HG03095 (cell line): Measurements from ENCODE around the gene TGFB1I1.
"Not testable (repeated sequence)": the region's sequence is repeated elsewhere in the genome, so short reads cannot be mapped to it uniquely, and the experiment has no call there.

Experiments
- ATAC-seq: cut with Tn5 transposase; IDR thresholded peaks from one replicate; pipeline ENCODE4 v1.9.1; 2021; ENCODE audit warnings: moderate library complexity; ENCODE audit not compliant: unreplicated experiment

Gene TGFB1I1

DNA sequence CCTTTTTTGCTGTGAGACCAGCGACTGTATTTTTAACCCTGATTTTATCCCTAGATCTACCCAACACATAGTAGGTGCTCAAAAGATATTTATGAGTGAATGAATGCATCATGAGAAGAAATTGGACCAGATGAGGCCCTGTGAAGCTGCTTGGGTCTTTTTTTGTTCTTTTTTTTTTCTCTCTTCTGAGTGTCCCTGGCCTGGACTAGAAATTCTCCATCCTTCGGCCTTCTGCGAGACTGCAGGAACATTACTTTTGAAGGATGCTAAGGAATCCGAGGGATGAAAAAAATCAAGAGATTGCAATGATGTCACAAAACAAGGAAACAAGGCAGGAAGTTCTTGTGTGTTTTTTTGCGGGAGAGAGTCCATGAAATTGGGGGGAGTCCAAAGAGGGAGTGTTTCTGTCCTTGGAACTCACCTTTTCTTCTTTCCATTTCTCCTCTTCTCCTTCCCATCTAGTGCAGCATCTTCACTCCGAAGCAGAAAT lies 36.8 kb downstream of the TGFB1I1 start:
- ATAC-seq, result no peak

DNA sequence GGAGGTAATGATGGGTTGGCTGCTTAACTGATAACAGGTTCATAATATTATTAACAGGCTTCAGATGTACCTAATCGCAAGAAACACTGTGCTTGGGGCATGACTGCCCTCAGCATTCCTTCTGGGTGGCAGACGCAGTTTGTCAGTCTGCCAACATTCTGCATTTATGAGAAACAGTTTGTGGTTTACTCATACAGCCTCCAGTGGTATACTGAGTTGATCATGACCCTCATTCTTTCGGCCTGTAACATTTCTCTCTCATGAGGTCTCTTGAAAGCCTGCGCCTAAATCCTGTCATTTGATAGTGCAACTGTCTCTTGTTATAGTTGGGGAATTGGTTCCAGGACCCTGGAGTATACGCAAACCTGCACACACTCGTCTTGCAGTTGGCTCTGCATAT lies 41.2 kb downstream of the TGFB1I1 start:
- ATAC-seq, result no peak

DNA sequence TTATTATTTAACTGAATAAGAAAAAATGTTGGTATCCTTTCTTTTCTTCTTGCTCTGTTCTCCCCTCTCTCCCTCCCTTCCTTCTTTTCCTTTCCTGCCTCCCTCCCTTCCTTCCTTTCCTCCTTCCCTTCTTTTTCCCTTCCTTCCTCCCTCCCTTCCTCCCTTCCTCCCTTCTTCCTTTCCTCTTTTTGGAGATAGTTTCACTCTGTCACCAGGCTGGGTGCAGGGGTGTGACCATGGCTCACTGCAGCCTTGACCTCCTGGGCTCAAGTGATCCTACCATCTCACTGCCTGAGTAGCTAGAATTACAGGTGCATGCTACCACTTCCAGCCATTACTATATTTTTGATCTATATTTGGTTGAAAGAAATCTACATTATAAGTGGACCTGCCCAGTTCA lies 41.9 kb downstream of the TGFB1I1 start:
- no peak for ATAC-seq

DNA sequence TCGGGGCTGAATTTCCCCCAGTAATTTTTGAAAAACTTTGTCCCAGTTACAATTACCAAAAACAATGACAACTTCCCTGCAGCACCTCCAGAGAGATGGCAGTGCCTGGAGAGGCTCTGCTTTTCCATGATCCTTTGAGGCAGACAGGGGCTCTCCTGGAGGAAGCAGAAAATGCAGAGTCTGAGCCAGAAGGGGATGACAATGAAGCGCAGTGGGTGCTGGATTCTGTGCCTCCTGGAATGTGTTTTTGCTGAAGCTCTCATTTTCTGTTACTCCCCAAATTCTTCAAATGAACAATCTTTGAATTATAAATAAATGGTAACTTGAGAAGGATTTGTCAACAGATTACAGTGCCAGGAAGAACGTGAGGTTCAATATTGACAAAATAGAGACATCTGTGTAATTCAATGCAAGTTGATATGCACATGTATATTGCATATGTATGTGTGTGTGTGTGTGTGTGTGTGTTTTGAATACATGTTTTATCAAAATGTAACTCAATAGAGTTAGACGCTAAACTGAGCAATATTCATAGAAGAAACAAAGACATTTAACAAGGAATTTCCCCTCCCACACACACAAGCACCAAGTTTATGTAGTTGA lies 45.9 kb downstream of the TGFB1I1 start:
- no peak for ATAC-seq

DNA sequence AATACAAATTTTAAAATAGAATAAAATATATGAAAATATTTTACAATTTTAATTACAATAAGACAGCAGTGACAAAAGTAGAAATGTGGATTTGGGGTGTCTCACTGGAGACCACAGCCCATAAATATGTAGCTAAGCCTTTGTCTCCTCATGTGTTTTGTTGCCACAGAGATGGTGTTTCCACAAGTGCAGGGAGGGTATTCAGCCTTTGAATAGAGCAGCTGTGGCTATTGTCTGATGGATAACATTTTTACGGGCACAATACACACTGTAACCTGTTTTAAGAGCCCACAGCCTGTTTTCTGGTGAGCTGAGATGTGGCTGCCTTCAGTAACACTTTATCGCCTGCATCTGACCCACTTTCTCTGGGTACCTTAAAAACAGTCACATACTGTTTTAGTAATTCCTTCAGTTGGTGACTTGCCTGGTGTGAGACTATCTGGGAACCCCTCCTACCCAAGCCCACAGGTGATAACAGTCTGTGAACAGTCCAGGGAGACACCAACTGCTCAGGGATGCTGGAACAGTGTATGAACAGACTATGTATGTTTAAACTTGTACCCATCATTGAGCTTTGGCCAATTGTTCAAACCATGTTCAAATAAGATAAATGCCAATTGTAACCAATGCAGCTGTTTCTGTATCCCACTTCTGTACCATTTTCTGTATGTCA lies 47.9 kb downstream of the TGFB1I1 start:
- ATAC-seq, result no peak

DNA sequence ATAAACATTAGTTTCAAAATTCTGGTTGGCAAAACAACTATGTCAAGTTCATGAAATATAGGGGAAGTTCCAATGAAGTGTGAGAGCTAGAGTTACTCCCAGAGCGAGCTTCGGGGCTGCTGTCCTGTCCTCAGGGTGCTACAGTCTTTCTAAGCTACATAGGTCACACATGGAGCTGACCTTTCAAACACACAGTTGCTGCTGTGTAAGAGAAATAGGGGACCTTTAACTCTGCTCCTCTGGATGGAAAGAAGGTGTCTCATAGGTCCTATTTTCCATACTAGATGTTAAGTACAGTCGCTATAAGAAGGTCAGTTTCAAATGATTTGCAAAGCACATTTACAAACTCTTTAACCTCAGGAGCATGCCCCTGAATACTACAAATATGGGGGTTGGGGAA lies 49.4 kb downstream of the TGFB1I1 start:
- ATAC-seq, result no peak

DNA sequence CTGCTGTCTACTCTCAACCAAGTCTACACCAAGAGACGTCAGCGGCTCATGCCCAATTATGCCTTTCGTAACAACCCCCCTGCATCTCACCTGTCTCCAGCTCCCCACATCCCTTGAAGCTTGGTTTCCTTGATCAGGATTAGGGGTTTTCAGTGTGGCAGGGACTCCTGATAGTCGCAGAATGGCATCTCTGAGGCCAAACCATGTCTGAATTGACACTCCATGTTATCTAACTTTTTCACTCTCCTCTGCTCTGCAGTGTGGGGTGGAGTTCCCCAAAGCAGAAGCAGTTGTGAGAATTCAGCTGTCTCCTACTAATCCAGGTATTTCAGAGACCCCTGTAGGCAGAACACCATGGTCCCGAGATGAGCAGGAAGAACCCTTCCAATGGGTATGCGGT lies 50.1 kb downstream of the TGFB1I1 start:
- no peak for ATAC-seq

DNA sequence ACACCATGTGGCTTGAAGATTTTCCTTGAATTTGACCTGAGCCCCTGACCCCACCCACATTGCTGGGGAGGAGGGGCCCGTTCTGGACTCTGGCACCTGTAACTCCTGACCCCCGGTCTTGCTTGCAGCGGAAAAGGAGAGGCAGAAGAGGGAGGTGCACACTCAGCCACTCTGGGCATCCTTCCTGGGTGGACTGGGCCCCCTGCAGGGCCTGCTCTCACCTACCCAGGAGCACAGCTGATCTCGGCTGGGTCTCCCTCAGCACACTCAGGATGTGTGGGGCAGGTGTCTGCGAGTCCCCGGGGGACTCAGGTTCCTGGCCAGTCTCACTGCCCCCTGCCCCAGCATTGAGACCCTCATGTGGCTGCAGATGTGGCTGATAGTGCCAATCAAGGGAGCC lies 51.8 kb downstream of the TGFB1I1 start:
- ATAC-seq, result not testable (repeated sequence)

DNA sequence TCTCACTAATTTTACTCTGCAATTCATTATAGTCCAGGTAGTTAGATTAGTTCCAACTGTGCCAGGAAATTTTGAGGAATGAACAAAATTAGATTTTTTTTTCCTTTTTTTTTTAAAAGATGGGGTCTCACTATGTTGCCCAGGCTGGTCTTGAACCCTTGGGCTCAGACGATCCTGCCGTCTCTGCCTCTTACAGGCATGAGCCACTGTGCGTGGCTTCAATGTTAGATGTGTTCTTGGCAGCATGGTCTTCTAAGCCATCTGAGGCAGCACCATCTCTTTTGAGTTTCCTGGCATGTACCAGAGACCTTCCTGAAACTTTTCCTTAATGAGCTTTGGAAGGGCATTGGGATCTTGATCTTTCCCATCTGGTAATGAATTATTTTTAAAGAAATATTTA lies 53.2 kb downstream of the TGFB1I1 start:
- no peak for ATAC-seq
